ENCODE measurements around the gene KLF9.
A peak's percentile ranks its signal among the peaks of the same experiment; 100 is the strongest.

The KLF9 gene

GRCh38 chr9:70418822-70419555, 4.5 kb upstream of the KLF9 start (continued):
- TF ChIP-seq ZNF133 (tag by site-specific recombination; IDR thresholded peaks at IDR 0.05): no peak
- TF ChIP-seq ZNF777 (tag by site-specific recombination; IDR thresholded peaks at IDR 0.05; ENCODE audit: borderline replicate concordance): no peak
- TF ChIP-seq ZNF2 (tag by site-specific recombination; IDR thresholded peaks at IDR 0.05): 0 out of 2 replicates have a peak, but pooled peaks have one; percentile 12
- no peak for TF ChIP-seq ZNF510 (tag by site-specific recombination; IDR thresholded peaks at IDR 0.05; ENCODE audit: insufficient replicate concordance)
- TF ChIP-seq ZNF600 (tag by site-specific recombination; IDR thresholded peaks at IDR 0.05): no peak
- no peak for TF ChIP-seq ZNF155 (tag by site-specific recombination; IDR thresholded peaks at IDR 0.05)
- TF ChIP-seq ZNF664 (tag by site-specific recombination; IDR thresholded peaks at IDR 0.05): no peak
- TF ChIP-seq ZNF624 (tag by site-specific recombination; IDR thresholded peaks at IDR 0.05): no peak
- no peak for TF ChIP-seq HOXD13 (CRISPR knock-in tag; IDR thresholded peaks at IDR 0.05; ENCODE audit: borderline replicate concordance)
- no peak for TF ChIP-seq ZNF426 (tag by site-specific recombination; IDR thresholded peaks at IDR 0.05)
- peak; percentile 75 for TF ChIP-seq ZBTB26 (tag by site-specific recombination; optimal IDR thresholded peaks at IDR 0.05)
- TF ChIP-seq ZNF670 (tag by site-specific recombination; IDR thresholded peaks at IDR 0.05; ENCODE audit: low read depth): no peak
- no peak for TF ChIP-seq ZNF747 (tag by site-specific recombination; IDR thresholded peaks at IDR 0.05)
- TF ChIP-seq GFI1B (tag by site-specific recombination; IDR thresholded peaks at IDR 0.05): no peak
- no peak for TF ChIP-seq ZNF585B (tag by site-specific recombination; IDR thresholded peaks at IDR 0.05)
- no peak; the same call in 1 of the 2 replicates for TF ChIP-seq ZNF449 (tag by site-specific recombination; IDR thresholded peaks at IDR 0.05)
- TF ChIP-seq ZFHX2 (tag by site-specific recombination; conservative IDR thresholded peaks at IDR 0.05): peak; percentile 96
- 0 out of 2 replicates have a peak, but pooled peaks have one; percentile 71 for TF ChIP-seq ZSCAN5A (tag by site-specific recombination; IDR thresholded peaks at IDR 0.05)
- TF ChIP-seq ZNF24 (tag by site-specific recombination; IDR thresholded peaks at IDR 0.05): 0 out of 2 replicates have a peak, but pooled peaks have one; percentile 13
- TF ChIP-seq ZNF184 (tag by site-specific recombination; IDR thresholded peaks at IDR 0.05): no peak
- no peak for TF ChIP-seq ZNF292 (tag by site-specific recombination; IDR thresholded peaks at IDR 0.05; ENCODE audit: borderline replicate concordance, low read depth)
- no peak for TF ChIP-seq ZNF837 (tag by site-specific recombination; IDR thresholded peaks at IDR 0.05)
- no peak for TF ChIP-seq KLF1 (tag by site-specific recombination; IDR thresholded peaks at IDR 0.05)
- peak; percentile 95 for TF ChIP-seq ZBTB8A (tag by site-specific recombination; IDR thresholded peaks at IDR 0.05)
- peak; percentile 38; the same call in 1 of the 2 replicates for TF ChIP-seq TRIM28 (IDR thresholded peaks at IDR 0.05; ENCODE audit: borderline replicate concordance, low read length)
- no peak for TF ChIP-seq ZBTB49 (tag by site-specific recombination; IDR thresholded peaks at IDR 0.05; ENCODE audit: low read depth)
- TF ChIP-seq ZNF529 (tag by site-specific recombination; IDR thresholded peaks at IDR 0.05; ENCODE audit: insufficient replicate concordance): no peak
- TF ChIP-seq ZNF548 (tag by site-specific recombination; IDR thresholded peaks at IDR 0.05): no peak

Measured in HEK293 (cell line).